GM19239 (cell line): ENCODE results near the gene TRIM52.
"Not testable (repeated sequence)": the region's sequence is repeated elsewhere in the genome, so short reads cannot be mapped to it uniquely, and the experiment has no call there.

Experiments
- DNase-seq: peaks from one replicate; pipeline ENCODE4 v3.0.0; 2011; ENCODE audit warnings: low spot score; ENCODE audit not compliant: insufficient read length
- FAIRE-seq: peaks from 2 replicates; lab custom pipeline; 2011; peaks lifted over from hg19 to GRCh38; lab: Jason Lieb, UNC

Gene TRIM52

DNA sequence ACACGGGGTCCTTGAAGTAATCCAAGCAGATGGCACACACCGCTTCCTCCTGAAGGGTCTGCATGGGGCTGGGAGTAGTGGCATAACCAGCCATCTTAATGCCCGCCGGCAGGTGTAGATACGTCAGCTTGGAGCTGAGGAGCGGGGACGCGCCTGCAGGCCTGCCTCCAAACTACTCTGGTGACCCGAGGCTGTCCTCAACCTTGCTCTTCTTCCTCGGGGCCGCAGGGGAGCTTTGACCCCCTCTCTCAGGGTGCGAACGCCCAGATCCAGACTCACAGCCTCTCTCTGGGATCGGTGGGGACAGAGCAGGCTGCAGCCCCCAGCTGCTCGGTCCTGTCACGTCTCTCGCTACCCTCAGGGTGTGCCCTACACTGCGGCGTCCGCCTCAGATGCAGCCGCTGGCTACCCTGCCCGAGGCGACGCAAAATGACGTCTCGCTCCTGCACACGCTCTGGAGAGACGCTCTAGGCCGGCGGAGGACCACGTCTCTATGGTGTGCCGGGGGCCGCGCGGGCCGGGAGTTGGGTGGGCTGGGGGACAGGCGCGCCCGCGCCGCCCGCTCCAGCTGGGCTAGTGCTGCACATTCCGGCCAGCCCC is at the start of gene TRIM52:
TRIM52 (minus strand) TSS at position 424 of the 600 bp plus-strand sequence; CDS start at position 94, 330 bp downstream.
- peak; percentile 74 for DNase-seq
- peak; percentile 93 for FAIRE-seq

DNA sequence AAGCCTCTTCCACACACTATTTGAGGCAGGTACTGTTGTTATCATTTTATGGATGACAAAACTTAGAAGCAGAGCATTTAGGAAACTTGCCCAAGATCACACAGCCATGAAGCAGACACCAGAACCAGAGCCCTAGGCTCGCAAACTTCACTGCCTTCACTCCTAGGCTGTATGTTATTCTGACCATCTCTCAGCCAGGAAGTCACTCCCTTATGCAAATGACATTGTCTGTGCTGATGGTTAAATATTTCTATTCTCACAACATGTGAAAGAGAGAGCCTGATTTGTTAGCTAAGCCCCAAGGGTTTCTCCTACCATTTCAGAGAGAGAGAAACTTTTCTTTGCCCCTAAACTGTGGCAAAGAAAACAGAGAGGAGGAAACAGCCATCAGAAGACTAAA is 26.4 kb upstream of the TRIM52 start:
- FAIRE-seq, DNase-seq: not testable (repeated sequence)

DNA sequence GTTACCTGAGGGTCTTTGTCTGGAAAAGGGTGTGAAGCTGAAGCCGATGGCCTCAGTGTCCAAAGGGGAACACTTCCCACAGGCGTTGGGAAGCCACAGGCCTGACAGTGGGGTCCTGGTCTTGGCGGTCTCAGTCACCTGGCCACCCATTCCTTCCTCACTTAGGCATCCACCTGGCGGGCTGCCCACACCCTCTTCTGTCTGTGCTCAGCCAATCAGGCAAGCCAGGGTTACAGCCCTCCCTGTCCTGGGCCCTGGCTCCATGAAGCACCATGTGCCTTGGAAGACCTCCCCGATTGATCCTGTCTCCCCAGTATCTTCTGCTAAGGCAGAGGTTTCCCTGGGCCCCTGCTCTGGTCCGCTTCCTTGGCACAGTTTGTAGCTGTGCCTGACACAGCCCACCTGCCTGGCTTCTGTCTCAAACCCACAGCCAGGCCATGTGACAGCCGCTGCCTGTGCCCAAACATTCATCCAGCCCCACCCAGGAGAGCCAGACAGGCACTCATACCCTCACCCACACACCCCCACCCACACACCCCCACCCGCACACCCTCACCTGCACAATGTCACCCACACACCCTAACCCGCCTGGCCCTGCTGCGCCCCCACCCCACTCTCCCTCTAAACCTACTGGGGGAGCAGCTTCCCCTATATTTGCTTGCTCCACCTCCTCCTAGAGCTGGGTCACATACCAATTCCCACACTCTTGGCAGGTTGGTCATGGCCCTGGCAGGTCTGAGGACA is 25.2 kb upstream of the TRIM52 start:
- not testable (repeated sequence) for FAIRE-seq, DNase-seq

DNA sequence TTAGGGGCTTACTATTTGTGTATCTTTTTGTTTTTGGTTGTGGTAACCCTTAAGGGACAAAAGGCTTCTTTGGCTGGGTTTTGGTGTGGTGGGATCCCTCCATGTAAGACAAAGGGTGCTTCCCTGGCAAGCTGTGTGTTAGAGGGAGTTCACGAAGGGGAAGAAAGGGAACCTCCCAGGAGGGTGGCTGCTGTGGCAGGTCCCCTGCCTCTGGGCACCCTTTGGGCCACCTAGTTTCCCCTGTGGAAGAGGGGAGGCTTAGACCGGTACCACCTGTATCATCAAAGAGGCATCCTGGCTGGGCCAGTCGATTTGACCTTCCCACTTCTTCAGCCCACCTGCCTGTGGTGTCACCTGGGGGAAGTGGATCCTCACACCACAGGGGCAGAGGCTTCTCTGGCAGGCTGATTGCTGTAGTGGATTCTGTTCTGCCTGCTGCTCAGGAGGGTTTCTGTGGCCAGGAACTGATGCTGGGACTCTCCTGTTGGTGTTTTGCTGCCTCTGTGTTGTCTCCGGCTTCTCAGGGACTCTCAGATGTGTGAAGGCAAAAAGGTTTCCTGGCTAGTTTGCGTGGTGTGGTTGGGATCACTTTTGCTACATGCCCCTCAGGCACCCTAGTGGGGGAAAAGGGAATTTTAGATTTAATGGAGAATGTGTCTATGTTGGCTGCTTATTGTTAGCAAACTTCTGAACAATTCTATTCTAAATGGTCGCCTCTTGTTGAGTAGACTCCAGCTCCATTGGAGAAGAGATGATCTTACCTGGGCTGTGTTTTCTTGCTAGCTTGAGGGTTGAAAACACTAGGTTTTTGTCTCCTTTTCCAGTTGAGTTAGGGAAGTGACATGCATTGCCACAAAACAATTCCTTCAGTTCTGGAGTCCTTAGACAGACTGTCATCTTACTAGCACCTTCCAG is 23.2 kb upstream of the TRIM52 start:
- DNase-seq, FAIRE-seq: not testable (repeated sequence)

DNA sequence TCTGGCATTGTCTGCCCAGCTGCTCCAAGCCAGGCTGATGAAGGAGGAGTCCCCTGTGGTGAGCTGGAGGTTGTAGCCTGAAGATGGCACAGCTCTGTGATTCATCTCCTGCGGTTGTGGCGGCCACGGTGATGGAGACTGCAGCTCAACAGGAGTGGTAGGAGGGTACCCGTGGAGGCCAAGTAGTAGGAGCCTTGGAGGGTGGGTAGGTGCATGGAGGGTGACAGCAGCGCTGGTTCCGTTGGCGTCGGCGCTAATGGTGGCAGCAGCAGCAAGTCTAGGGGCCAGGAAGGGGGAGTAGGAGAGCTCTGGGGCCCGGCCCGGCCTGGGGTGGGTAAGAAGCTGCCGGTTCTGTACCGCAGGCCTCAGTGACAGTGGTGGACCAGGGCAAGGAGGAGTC is 22.4 kb upstream of the TRIM52 start:
- no peak for FAIRE-seq

DNA sequence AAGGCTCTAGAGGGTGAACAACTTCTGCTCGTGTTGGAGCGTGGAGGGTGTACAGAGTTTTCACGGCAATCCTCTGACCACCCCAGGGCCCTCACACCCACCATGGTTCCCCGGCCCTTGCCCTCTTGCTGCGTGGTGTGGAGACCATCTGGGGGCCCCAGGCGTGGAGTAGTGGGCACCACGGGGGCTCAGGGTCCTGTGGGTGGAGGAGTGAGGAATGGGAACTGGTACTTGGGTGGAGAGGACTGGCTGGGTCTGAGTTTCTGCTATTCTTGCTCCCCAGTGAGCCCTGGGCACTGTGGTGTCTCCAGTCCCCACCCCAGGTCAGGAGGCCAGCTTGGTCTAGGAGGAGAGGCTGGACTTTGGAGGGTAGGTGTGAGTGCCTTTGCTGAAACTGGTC is 21.9 kb upstream of the TRIM52 start:
- FAIRE-seq (no peak), DNase-seq (no peak)

More for the DNA sequence above, 22.4 kb upstream of the TRIM52 start:
- no peak for DNase-seq

DNA sequence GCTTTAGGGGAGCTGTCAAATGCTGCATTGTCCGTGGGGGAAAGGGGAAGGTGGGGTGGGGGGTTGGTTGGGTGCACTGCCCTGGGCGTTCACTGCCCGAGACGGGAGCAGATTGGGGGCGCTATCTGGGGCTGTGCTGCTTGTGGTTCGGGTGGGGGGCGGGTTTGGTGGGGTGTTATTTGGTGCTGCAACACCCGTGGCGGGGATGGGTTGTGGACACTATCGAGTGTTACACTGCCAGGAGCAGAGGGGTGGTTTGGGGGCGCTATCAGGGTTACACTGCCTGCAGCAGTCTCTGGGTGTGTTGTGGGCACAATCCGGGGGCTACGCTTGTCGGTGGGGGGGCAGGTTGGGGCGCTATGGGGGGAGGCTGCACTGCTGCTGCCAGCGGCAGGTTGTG is 21.5 kb upstream of the TRIM52 start:
- DNase-seq: not testable (repeated sequence)

DNA sequence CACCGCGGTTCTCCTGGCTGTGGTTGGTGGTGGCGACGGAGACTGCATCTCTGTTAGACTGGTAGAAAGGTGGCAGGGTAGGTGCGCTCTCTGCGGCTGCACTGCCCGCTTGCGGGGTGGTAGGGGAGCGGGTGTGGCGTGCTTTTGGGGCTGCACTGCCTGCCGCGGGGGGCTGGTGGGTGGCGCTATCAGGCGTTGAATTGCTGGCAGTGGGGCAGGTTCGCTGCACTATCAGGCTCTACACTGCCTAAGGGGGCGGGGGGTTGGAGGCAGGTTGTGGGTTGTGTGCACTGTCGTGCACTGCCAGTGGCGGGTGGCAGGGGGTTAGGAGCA is 21.0 kb upstream of the TRIM52 start:
- DNase-seq: no peak
- FAIRE-seq: no peak

More for the DNA sequence above, 21.5 kb upstream of the TRIM52 start:
- not testable (repeated sequence) for FAIRE-seq

DNA sequence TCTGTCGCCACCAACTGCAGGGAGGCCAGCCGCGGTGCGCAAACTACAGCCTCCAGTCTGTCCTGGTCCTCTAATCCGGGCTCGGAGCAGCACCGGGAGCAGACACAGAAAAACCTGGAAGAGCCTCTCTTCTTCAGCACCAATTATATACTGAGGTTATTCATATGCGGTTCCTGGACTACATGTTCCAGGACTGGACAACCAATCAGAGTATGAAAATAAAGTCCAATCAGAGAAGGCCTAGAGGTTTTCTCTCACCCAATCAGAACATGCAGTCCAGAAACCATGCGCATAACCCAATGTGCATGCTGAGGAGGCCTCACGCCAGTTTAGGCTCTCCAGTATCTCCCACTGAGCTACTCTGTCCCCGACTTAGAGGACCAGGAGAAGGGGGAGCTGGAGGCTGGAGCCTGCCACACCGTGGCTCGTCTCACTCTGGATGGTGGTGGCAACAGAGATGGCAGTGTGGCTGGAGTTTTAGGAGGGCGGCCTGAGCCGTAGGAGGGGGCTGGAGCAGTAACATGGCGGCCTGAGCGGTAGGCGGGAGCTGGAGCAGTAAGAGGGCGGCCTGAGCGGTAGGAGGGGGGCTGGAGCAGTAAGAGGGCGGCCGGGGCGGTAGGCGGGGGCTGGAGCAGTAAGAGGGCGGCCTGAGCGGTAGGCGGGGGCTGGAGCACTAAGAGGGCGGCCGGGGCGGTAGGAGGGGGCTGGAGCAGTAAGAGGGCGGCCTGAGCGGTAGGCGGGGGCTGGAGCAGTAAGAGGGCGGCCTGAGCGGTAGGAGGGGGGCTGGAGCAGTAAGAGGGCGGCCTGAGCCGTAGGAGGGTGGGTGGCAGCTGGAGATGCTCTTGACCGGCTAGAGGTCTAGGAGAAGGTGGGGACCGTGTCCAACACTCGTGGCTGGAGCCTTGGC is 20.4 kb upstream of the TRIM52 start:
- no peak for DNase-seq
- FAIRE-seq: no peak

DNA sequence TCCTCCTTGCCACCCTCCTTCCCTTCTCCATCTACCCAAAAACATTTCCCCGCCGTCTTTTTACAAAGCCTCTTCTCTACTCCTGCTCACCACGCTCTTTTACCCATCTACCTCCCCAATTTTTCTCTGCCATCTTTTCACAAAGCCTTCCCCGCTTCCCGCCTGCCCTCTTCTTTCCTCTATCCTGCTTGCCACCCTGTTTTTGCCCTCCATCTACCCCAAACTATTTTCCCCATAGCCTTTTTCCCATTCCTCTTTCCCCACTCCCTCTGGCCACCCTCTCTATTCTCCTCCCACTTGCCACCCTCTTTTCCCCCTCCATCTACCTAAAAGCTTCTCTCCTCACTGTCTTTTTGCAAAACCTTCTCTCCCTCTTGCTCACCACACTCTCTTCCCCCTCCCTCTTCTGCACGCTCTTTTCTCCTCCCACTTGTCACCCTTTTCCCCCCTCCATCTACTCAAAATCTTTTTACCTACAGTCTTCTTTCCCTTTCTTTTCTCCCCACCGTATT is 19.4 kb upstream of the TRIM52 start:
- DNase-seq (no peak), FAIRE-seq (no peak)

DNA sequence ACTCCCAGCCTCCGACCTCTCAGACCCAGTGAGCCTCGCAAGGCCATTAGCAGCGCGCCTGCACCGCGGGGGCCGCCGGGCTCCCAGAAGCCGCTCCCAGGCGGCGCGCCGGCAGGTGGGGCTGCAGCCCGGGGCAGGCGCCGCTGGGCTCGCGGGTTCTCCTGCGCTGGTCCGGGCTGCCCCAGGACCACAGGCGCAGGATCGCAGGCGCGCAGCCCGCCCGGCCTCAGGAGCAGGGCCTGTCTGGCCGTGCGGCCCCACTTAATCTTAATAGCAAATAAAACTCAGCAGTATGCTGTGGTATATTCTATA is 12.4 kb upstream of the TRIM52 start:
- FAIRE-seq, DNase-seq: not testable (repeated sequence)

DNA sequence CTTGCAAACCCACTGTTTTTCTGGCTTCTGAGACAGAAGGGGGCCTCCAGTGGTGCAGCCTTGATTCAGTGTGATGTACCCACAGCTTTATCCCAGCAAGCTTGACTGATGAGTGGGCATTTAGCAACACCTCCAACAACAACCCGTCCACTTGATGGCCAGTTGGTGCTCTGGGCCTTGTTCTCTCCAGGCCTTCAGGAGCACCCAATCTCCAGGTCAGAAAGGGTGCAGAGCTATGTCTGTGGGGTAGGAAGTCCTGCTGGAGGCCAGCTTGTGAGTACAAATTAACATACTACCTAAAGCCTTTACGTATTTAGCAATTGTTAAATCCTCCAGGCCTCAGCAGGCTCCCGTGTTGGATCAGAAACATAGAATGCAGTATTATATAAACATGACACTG is 10.1 kb upstream of the TRIM52 start:
- FAIRE-seq (no peak), DNase-seq (no peak)

DNA sequence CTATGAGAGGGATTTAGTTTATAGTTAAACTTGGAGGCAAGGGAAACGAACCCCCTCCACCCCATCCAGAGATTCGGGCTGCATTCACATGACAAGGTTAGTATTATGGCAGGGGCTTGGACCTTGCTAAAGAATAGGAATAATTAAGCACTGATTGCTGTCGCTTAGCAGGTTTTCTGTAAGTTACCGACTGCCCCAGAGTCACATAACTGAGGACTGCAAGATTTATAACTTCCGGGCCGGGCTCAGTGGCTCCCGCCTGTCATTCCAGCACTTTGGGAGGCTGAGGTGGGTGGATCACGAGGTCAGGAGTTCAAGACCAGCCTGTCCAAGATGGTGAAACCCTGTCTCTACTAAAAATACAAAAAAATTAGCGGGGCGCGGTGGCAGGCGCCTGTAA is 7.0 kb upstream of the TRIM52 start:
- DNase-seq, FAIRE-seq: not testable (repeated sequence)

DNA sequence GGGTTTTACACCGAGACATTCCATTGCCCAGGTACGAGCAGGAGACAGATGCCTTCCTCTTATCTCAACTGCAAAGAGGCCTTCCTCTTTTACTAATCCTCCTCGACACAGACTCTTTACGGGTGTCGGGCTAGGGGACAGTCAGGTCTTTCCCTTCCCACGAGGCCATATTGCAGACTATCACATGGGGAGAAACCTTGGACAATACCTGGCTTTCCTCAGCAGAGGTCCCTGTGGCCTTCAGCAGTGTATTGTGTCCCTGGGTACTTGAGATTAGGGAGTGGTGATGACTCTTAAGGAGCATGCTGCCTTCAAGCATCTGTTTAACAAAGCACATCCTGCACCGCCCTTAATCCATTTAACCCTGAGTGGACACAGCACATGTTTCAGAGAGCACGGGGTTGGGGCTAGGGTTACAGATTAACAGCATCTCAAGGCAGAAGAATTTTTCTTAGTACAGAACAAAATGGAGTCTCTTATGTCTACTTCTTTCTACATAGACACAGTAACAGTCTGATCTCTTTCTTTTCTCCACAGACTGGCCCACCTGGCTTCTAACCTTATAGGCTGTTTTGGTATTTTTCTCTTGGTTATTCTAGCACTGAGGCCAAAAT is 6.5 kb upstream of the TRIM52 start:
- not testable (repeated sequence) for DNase-seq, FAIRE-seq

DNA sequence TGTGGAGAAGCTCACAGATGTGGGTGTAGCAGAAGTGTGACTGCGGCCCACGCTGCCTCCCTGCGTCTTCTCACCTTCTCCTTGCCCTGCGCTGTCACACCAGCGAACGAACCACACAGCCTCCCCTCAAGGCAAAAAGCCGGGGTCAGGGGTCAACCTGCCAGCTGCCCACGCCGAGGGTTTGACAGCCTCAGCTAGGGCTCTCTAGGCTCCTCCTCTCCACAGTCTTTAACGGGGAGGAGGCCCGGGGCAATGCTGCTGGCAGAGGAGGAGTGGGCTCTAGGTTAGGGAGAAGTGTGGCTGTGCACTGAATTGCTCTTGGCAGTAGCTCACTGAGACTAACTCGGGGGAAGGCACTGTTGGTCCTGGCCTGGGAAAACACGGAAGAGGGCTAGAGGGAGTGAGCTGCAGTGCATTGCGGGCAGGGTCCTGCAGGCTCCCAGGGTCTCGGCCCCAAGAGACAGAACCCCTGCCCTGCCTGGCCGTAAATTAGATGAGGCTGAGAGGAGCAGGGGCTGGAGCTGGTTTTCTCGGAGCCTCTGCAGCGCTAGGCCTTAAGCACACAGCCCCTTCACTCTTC is 4.2 kb upstream of the TRIM52 start:
- DNase-seq: no peak
- no peak for FAIRE-seq

DNA sequence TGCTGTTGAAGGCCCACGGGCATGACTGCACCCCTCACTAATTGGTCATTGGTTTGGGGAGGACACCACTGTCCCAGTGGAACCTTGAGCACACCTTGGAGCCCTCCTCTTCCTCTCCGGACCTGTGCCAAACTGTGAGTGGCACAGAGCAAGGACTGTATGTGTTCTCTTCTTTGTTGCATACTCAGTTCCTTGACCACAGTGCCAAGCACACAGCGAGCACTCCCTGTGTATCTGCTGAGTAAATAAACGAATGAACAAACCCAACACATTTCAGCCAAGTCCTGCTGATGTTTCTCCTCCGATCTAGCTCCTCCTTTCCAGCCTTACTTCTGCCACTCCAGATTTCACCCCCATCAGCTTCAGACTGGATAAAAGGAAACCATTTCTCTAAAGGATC is 2.7 kb upstream of the TRIM52 start:
- no peak for DNase-seq
- no peak for FAIRE-seq

DNA sequence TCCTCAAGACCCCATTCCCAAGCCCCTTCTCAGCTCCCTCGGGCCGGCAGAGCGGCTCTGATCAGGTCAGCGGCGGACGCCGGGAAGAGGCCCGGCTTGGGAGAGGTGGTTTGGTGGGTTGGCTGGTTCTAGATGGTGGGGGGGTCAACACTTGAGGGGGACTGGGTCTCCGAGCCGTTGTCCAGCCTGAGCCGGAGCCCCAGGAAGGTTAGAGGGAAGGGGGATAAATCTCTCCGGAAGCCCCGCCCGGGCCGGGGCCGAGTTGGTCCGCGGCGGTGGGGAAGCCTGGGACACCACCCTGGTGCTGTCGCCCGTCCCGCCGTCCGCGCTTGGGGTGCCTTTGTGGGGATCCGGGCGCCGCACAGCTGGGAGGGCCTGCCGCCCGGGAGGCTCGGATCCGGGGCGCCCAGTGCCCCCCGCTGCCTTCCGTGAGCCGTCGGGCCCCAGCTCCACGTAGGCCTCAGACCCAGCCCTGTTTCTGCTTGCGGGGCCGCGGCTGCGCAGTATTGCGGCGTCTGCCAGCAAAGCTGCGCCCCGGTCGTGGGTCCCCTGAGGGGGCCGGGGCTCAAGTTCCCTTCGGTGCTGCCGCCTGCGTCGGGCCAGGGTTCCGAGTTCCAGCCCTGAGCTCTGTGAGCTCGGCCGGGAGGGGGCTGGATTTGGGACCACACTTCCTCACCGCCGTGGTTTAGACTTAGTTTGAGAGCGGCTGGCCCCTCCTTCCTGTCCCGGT is 542 bp upstream of the TRIM52 start:
- peak; percentile 48 for FAIRE-seq

DNA sequence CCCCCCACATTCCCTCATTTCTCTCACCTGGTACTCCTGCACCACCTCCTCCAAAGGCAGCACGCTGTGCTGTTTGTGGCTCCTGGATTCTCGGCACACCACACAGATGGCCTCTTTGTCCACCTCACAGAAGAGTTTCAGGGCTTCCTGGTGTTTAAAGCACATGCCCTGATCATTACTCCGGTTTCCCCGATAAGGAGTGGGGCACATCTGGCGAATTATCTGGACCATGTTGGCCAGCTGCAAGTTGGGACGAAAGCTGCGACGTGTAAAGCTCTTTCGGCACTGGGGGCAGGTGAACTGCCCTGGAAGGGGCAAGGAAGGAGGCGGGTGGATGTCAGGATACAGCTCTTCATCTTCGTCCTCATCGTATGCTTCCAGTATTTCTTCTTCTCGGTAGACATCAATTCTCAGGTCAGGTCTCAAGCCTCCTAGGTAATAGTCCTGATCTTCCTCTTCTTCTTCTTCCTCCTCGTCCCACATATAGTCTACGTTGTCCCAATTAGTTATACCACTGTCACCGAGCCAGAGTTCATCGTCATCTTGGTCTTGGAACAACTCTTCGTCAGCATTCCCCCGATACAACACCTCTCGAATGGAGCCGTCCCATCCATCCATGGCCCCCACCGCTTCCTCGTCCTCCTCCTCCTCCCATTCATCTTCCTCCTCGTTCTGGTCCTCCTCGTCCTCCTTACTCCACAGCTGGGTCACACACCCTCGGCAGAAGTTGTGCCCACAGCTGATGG is 796 bp downstream of the TRIM52 start:
- DNase-seq: no peak
- no peak for FAIRE-seq

More for the DNA sequence above, 542 bp upstream of the TRIM52 start:
- peak; percentile 36 for DNase-seq
